Testis (tissue), 3 donors: ENCODE results near the gene PRR33. TPM values are rescaled to one million over a fixed set of nuclear protein-coding genes. Genes with fewer than 3 reads are reported as not detected.
A peak's percentile ranks its signal among the peaks of the same experiment; 100 is the strongest.

ENCODE experiments used
- DNase-seq: peaks from one replicate; pipeline ENCODE4 v3.0.0-alpha.2; 2019
- H3K27ac ChIP-seq, 2 donors: fragments of 200-600 bp; sonication (generic); one replicate each; pipeline ENCODE4 v1.5.1; 2019
- H3K27me3 ChIP-seq: fragments of 200-600 bp; sonication (generic); one replicate; pipeline ENCODE4 v1.5.1; 2019
- H3K36me3 ChIP-seq: fragments of 200-600 bp; sonication (generic); one replicate; pipeline ENCODE4 v1.5.1; 2017; ENCODE audit warnings: low read depth; ENCODE audit errors: missing control alignments
- H3K4me1 ChIP-seq: fragments of 200-600 bp; sonication (generic); one replicate; pipeline ENCODE4 v1.5.1; 2019
- H3K4me3 ChIP-seq, 2 donors: fragments of 200-600 bp; sonication (generic); one replicate each; pipeline ENCODE4 v1.5.1; 2017 to 2019
- H3K9me3 ChIP-seq: fragments of 200-600 bp; sonication (generic); one replicate; pipeline ENCODE4 v1.5.1; 2017
- CTCF ChIP-seq, 3 experiments: fragments of 450-650 bp in 2 of 3; fragments of 200-600 bp in 1 of 3; sonication (generic) in 1 of 3; IDR thresholded peaks; one replicate each; pipeline ENCODE4 v1.5.1; 2016 to 2019; ENCODE audit warnings: antibody characterized with exemption in 3 of 3, mild to moderate bottlenecking in 2 of 3, moderate library complexity in 1 of 3
- POLR2A ChIP-seq: fragments of 450-650 bp; IDR thresholded peaks from one replicate; pipeline ENCODE4 v1.6.1; 2017; ENCODE audit warnings: antibody characterized with exemption, mild to moderate bottlenecking, moderate library complexity
- WGBS, 2 donors: methylation state at CpG; one replicate each; pipeline ENCODE4 v1.1.5; 2018; 5-methylcytosine and 5-hydroxymethylcytosine counted together
- intact Hi-C: fragments of 100-400 bp; cut with DNase I; formaldehyde crosslinking; loops from one replicate; pipeline ENCODE4 v1.15.1; 2023; ENCODE audit warnings: low total_unique reads
- polyA plus RNA-seq: library from polyadenylated mRNA; stranded (reverse); fragments of 350-450 nt; fragmentation: Illumina TruSeq; extraction: RNeasy Lipid Tissue Mini Kit (QIAGEN cat#74804); gene quantifications from one replicate; pipeline ENCODE4 v1.2.3, GENCODE V29; 2014; ENCODE audit warnings: low read depth, low replicate concordance; ENCODE audit not compliant: insufficient read depth
- total RNA-seq, 2 donors: library from RNA; depleted of rRNA; stranded (reverse); fragments of >200 nt; gene quantifications; one replicate each; pipeline ENCODE4 v1.2.3, GENCODE V29; 2016

Gene PRR33
- total and polyA plus RNA-seq, 3 donors from 2014 or later: 0.06 TPM; not detected in 2

- Histone ChIP-seq H3K4me3 (no peak overlapping the region), H3K4me1 (peaks cover 15% of the 10 kb centered on the region), H3K36me3 (no peaks in the 10 kb centered on the region), H3K27me3 (no peaks in the 10 kb centered on the region), H3K9me3 (no peaks in the 10 kb centered on the region), H3K27ac (peak overlapping the region in 1 of 2 donors; percentile 70)
- no peak for DNase-seq
- TF ChIP-seq CTCF (IDR thresholded peaks at IDR 0.05): no peak
- no peak for TF ChIP-seq POLR2A
- intact Hi-C loops: no loop called here
- WGBS, 2 donors: 31 to 35% methylated on average over 9 of the region's 9 CpGs
These were observed 16.9 kb upstream of the PRR33 start for GRCh38 chr11:1908618-1909017.

GRCh38 chr11:1906611-1907423 is 15.1 kb upstream of the PRR33 start:
- Histone ChIP-seq H3K4me3 (no peak overlapping the region), H3K9me3 (no peaks in the 10 kb centered on the region), H3K27me3 (no peaks in the 10 kb centered on the region), H3K27ac (peak overlapping the region; percentile 20 to 70), H3K4me1 (peaks cover 15% of the 10 kb centered on the region), H3K36me3 (no peaks in the 10 kb centered on the region)
- WGBS, 2 donors: 42 to 64% methylated on average over 14 of the region's 14 CpGs
- TF ChIP-seq CTCF (IDR thresholded peaks at IDR 0.05) (no peak), POLR2A (no peak)
- no peak for DNase-seq
- intact Hi-C loops: no loop called here

- Histone ChIP-seq H3K9me3 (no peaks in the 10 kb centered on the region), H3K4me3 (no peak overlapping the region), H3K27me3 (no peaks in the 10 kb centered on the region), H3K27ac (peak overlapping the region; percentile 20 to 70), H3K4me1 (peaks cover 15% of the 10 kb centered on the region), H3K36me3 (no peaks in the 10 kb centered on the region)
- intact Hi-C loops: no loop called here
- 40 to 44% methylated on average over 5 of the region's 5 CpGs for WGBS, 2 donors
- DNase-seq: no peak
- TF ChIP-seq POLR2A (no peak), CTCF (IDR thresholded peaks at IDR 0.05) (no peak)
These were observed 14.5 kb upstream of the PRR33 start for GRCh38 chr11:1906181-1906580.

- H3K27ac ChIP-seq: no peak overlapping the region
- H3K36me3 ChIP-seq: no peaks in the 10 kb centered on the region
- WGBS, 2 donors: 86 to 90% methylated on average over 5 of the region's 5 CpGs
- H3K27me3 ChIP-seq: no peaks in the 10 kb centered on the region
- DNase-seq: no peak
- H3K4me1 ChIP-seq: no peaks in the 10 kb centered on the region
- intact Hi-C loops: loop anchor here (5.0 kb wide), 1 partner anchor 43 kb away; no protein-coding TSS in a partner anchor
- H3K4me3 ChIP-seq: no peak overlapping the region
- no peaks in the 10 kb centered on the region for H3K9me3 ChIP-seq
- TF ChIP-seq POLR2A: no peak
- no peak for TF ChIP-seq CTCF (IDR thresholded peaks at IDR 0.05)
These were observed 8.0 kb upstream of the PRR33 start for GRCh38 chr11:1899686-1900085.

GRCh38 chr11:1899090-1899489 is 7.4 kb upstream of the PRR33 start:
- 87 to 97% methylated on average over 4 of the region's 4 CpGs for WGBS, 2 donors
- H3K27me3 ChIP-seq: no peaks in the 10 kb centered on the region
- H3K4me1 ChIP-seq: no peaks in the 10 kb centered on the region
- intact Hi-C loops: loop anchor here (5.0 kb wide), 1 partner anchor 43 kb away; no protein-coding TSS in a partner anchor
- no peak overlapping the region for H3K4me3 ChIP-seq
- H3K9me3 ChIP-seq: no peaks in the 10 kb centered on the region
- DNase-seq: no peak
- H3K36me3 ChIP-seq: no peaks in the 10 kb centered on the region
- H3K27ac ChIP-seq: no peak overlapping the region
- TF ChIP-seq POLR2A: no peak
- no peak for TF ChIP-seq CTCF (IDR thresholded peaks at IDR 0.05)
